ENCODE results near the gene UGT1A1.

Gene UGT1A1

GRCh38 chr2:233798335-233799086 lies 38.4 kb downstream of the UGT1A1 start:
- DNase-seq (ENCODE audit: low read depth), result no peak

- DNase-seq (ENCODE audit: low read depth), result no peak
Measured at GRCh38 chr2:233799087-233799665, 39.1 kb downstream of the UGT1A1 start.

- no peak for DNase-seq (ENCODE audit: low read depth)
Measured at GRCh38 chr2:233799716-233800115, 39.6 kb downstream of the UGT1A1 start.

- DNase-seq (ENCODE audit: low read depth), result no peak
Measured at GRCh38 chr2:233800208-233800607, 40.1 kb downstream of the UGT1A1 start.

- DNase-seq (ENCODE audit: low read depth), result peak; percentile 32
Measured at GRCh38 chr2:233801357-233802131, 41.5 kb downstream of the UGT1A1 start.

GRCh38 chr2:233802132-233802815 lies 42.2 kb downstream of the UGT1A1 start:
- DNase-seq (ENCODE audit: low read depth), result no peak

- no peak for DNase-seq (ENCODE audit: low read depth)
Measured at GRCh38 chr2:233803292-233803911, 43.3 kb downstream of the UGT1A1 start.

GRCh38 chr2:233803994-233804393 lies 43.9 kb downstream of the UGT1A1 start:
- DNase-seq (ENCODE audit: low read depth), result no peak

GRCh38 chr2:233807215-233807865 lies 47.3 kb downstream of the UGT1A1 start:
- DNase-seq (ENCODE audit: low read depth), result no peak

- DNase-seq (ENCODE audit: low read depth), result no peak
Measured at GRCh38 chr2:233807966-233808935, 48.2 kb downstream of the UGT1A1 start.

- no peak for DNase-seq (ENCODE audit: low read depth)
Measured at GRCh38 chr2:233810385-233810784, 50.3 kb downstream of the UGT1A1 start.

- no peak for DNase-seq (ENCODE audit: low read depth)
Measured at GRCh38 chr2:233811087-233811486, 51.0 kb downstream of the UGT1A1 start.

GRCh38 chr2:233811732-233812131 lies 51.7 kb downstream of the UGT1A1 start:
- no peak for DNase-seq (ENCODE audit: low read depth)

- DNase-seq (ENCODE audit: low read depth), result no peak
Measured at GRCh38 chr2:233813236-233814055, 53.4 kb downstream of the UGT1A1 start.

- DNase-seq (ENCODE audit: low read depth), result no peak
Measured at GRCh38 chr2:233814056-233814835, 54.2 kb downstream of the UGT1A1 start.

- DNase-seq (ENCODE audit: low read depth), result no peak
Measured at GRCh38 chr2:233815861-233816260, 55.8 kb downstream of the UGT1A1 start.

GRCh38 chr2:233816334-233816733 lies 56.3 kb downstream of the UGT1A1 start:
- no peak for DNase-seq (ENCODE audit: low read depth)

GRCh38 chr2:233816771-233817170 lies 56.7 kb downstream of the UGT1A1 start:
- no peak for DNase-seq (ENCODE audit: low read depth)

Measured in ELR (cell line).